ENCODE results near the gene TEX36. TPM values are rescaled to one million over a fixed set of nuclear protein-coding genes. Genes with fewer than 3 reads are reported as not detected.
A peak's percentile ranks its signal among the peaks of the same experiment; 100 is the strongest.
"Not testable (repeated sequence)": the region's sequence is repeated elsewhere in the genome, so short reads cannot be mapped to it uniquely, and the experiment has no call there.

The TEX36 gene
- total RNA-seq, 1 experiment from 2014 or later: not detected

- DNase-seq (ENCODE audit: low read depth): no peak
Observed at GRCh38 chr10:125634606-125635005, 48.4 kb downstream of the TEX36 start.

- peak; percentile 1 for DNase-seq (ENCODE audit: low read depth)
Observed at GRCh38 chr10:125633517-125633999, 49.4 kb downstream of the TEX36 start.

GRCh38 chr10:125631806-125632205 lies 51.2 kb downstream of the TEX36 start:
- DNase-seq (ENCODE audit: low read depth): no peak

- DNase-seq (ENCODE audit: low read depth): peak; percentile 7
Observed at GRCh38 chr10:125629758-125630376, 53.1 kb downstream of the TEX36 start.

- DNase-seq (ENCODE audit: low read depth): no peak
Observed at GRCh38 chr10:125628104-125629049, 54.6 kb downstream of the TEX36 start.

DNA sequence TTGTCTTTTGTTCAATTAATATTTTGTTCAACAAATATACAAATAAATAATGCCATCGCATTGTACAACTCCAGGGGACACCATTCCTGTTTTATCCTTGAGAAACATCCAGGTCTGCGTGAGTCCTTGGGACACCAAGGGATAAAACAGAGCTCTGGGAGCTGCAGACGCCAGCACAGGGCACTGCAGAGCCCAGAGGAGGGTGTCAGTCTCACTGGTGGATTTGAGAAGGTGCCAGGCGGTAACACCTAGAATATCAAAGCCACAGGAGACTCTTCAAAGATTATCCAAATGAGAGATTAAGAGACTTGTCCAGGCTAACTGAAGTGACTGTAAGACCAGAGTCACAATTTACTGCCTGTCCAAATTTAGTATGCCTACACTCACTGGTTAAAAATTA lies 55.3 kb downstream of the TEX36 start:
- no peak for DNase-seq (ENCODE audit: low read depth)

- DNase-seq (ENCODE audit: low read depth): no peak
Observed at GRCh38 chr10:125626671-125627070, 56.3 kb downstream of the TEX36 start.

DNA sequence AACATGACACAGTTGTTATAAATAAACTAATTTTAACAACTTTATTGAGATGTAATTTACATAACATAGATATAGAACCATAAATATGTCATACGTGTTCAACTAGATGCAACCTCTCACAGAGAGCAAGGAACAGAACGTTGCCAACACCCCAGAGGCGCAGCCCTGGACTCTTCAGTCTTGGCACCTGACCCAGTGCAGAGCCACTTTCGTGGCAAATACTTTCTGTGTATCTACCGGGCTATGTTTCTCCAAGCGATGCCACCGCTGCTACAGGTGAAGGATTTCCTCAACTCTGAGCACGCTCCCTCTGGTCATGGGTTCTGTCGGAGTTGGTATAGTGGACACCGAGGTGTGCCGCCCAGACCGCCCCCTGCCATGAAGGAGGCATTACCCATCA lies 57.4 kb downstream of the TEX36 start:
- DNase-seq (ENCODE audit: low read depth): no peak

- no peak for DNase-seq (ENCODE audit: low read depth)
Observed at GRCh38 chr10:125624800-125625199, 58.2 kb downstream of the TEX36 start.

DNA sequence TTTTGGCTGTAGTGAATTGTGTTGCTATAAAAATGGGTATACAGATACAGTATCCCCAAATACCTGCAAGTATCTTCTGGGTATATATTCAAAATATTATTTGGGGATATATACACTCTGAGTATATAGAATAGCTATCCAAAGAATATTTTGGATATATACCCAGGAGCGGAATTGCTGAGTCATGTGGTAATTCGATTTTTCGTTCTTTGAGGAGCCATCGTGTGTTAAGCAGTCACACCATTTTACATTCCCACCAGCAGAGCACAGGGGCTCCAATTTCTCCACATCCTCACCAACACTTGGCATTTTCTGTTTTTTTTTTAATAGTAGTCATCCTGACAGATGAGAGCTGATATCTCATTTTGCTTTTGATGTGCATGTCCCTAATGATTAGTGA lies 61.9 kb downstream of the TEX36 start:
- DNase-seq (ENCODE audit: low read depth): no peak

DNA sequence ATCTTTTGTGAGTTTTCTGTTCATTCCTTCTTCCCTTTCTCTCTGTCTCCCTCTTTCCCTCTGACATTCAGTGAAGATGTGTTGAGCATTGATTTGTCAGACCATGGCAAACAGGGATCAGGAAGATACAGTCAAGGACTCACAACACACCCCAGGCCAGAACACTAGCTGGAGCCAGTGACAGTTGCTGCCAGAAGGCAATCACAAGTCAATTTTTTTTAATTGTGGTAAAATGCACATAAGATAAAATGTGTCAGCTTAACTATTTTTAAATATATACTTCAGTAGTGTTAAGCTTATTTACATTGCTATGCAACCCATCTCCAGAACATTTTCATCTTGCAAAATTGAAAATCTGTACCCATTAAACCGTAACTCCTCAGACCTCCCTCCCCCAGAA lies 62.6 kb downstream of the TEX36 start:
- DNase-seq (ENCODE audit: low read depth): no peak

- not testable (repeated sequence) for DNase-seq (ENCODE audit: low read depth)
Observed at GRCh38 chr10:125613062-125613461, 69.9 kb downstream of the TEX36 start.

DNA sequence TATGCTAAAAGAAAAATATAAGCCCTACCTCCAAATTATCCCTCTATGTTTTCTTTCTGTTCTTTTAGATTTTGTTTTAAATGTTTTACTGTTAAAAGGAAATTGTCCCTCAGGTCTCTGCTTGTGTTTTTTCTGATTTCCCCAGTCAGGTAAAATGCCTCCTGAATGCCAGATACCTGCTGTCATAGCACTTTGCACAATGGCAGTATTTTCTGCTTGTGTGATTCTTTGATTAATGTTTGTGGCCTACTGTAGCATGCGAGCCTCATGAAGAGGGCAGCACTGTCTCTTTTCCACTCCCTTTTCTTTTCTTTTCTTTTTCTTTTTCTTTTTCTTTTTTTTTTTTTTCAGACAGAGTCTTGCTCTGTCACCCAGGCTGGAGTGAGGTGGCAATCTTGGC lies 71.2 kb downstream of the TEX36 start:
- no peak for DNase-seq (ENCODE audit: low read depth)

- no peak for DNase-seq (ENCODE audit: low read depth)
Observed at GRCh38 chr10:125611216-125611615, 71.7 kb downstream of the TEX36 start.

- DNase-seq (ENCODE audit: low read depth): no peak
Observed at GRCh38 chr10:125609859-125610258, 73.1 kb downstream of the TEX36 start.

DNA sequence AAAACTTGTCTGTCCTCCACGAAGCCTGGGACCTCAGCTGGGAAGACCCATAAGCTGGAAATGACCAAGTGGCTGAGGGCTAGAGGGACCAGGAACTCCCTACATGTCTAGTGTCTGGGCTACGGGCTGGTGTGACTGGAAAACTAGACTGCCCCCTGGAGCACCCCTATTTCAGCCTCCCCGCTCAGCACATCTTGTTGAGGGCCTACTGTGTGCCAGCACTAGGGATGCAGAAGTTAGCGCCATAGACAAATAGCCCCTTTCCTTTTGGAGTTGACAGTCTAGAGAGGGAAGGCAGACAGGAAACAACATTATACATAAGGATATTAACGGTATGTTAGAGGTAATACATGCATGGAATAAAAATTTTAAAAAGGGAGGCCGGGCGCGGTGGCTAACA lies 74.5 kb downstream of the TEX36 start:
- no peak for DNase-seq (ENCODE audit: low read depth)

DNA sequence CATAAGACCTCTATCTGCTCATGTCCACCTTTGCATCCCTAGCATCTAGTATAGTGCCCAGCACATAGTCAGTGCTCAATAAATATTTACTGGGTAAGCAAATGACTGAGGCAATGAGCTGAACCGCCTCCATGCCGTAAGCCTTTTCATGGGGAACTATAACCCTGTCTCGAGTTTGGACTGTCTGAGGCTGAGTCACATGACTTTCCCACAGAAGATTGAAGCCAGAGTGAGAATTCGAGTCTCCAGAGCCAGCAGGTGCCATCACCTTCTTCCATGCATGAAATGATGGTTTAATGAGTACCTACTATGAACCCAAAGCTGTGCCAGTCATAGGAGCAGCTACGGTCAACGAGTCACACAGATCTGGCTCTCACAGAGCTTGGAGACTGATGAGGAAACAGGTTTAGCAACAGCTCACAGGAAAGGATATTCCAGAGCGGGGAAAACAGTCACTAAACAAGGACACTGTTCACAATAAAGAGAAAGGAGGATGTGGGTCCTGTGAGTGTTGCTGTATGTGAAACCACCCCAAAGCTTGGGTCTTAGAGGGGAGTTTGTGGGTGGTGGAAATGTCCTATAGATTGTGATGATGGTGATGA lies 75.2 kb downstream of the TEX36 start:
- no peak for DNase-seq (ENCODE audit: low read depth)

GRCh38 chr10:125606414-125607010 lies 76.5 kb downstream of the TEX36 start:
- DNase-seq (ENCODE audit: low read depth): no peak

All from LHCN-M2 (cell line).